Stromal cell of bone marrow (primary cell): ENCODE measurements around the gene PARVA.
"Not testable (repeated sequence)": the region's sequence is repeated elsewhere in the genome, so short reads cannot be mapped to it uniquely, and the experiment has no call there.

Source experiments
- DNase-seq: peaks from one replicate; pipeline ENCODE4 v3.0.0-alpha.2; 2012; ENCODE audit warnings: low read depth

The PARVA gene, protein sequence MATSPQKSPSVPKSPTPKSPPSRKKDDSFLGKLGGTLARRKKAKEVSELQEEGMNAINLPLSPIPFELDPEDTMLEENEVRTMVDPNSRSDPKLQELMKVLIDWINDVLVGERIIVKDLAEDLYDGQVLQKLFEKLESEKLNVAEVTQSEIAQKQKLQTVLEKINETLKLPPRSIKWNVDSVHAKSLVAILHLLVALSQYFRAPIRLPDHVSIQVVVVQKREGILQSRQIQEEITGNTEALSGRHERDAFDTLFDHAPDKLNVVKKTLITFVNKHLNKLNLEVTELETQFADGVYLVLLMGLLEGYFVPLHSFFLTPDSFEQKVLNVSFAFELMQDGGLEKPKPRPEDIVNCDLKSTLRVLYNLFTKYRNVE

DNA sequence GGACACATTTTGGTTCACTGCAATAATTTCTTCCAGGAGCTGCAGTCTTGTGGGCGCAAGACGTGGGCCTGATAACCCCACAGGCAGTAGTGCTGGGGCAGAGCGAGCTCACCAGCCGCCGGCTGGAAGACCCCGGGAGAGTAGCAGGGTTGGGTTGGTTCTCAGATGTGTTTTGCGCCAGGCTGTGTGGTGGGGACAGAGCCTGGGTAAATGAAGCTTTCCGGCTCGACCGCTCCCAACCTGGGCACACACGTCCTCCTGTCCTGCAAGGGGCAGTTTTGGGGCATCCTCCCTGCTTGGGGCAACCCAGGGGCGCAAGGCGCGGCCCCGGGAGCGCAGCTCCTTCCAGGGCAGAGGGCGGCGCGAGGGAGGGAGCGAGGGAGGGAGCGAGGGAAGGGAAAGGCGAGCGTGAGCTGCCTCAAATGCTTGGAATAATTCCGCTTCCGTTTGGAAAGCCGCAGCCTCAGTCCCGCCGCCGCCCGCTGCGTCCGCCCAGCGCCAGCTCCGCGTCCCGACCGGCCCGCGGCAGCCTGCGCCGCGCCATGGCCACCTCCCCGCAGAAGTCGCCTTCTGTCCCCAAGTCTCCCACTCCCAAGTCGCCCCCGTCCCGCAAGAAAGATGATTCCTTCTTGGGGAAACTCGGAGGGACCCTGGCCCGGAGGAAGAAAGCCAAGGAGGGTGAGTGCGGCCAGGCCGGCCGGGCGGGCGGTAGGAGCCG lies at the start of gene PARVA:
TSS of gene PARVA (plus strand) at position 466 of the 718 bp plus-strand sequence. CDS start at position 543, 77 bp downstream.
- peak; percentile 63 for DNase-seq

DNA sequence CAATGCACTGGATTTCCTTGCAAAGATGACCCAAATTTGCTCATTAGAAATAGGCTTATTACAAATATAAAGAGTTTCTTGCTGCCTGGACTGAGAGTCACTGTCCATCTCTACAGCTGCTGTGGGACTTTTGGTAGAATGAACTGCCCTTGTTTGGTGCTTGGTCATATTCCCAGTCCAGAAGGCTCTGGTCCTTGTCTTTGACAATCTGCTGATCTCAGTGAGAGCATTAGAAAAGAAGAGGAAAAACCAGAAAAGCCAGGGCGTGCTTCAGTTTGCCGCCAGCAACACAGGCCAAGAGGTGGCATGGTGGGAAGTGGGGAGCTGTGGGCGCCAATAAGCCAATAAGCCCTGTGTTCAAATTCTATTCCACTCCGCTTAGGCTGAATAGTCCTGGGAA lies 48.2 kb upstream of the PARVA start:
- no peak for DNase-seq

DNA sequence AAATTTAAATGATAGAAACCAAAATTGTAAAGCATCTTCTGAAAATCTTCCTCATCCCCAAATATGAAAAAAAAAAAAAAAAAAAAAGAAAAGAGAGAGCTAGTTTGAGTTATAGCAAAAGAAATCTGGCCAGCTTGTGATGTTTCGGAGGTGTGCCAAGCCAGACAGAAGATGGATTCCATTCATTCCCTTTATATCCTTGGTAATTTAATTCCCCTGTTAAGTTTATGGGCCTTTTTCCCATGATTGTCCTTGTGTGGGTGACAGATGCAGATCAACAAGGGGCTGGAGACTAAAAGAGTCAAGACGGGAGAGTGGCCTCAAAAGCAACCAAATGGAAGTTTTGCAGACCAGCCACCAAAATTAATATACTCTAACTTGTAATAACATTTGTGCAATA lies 47.6 kb upstream of the PARVA start:
- no peak for DNase-seq

DNA sequence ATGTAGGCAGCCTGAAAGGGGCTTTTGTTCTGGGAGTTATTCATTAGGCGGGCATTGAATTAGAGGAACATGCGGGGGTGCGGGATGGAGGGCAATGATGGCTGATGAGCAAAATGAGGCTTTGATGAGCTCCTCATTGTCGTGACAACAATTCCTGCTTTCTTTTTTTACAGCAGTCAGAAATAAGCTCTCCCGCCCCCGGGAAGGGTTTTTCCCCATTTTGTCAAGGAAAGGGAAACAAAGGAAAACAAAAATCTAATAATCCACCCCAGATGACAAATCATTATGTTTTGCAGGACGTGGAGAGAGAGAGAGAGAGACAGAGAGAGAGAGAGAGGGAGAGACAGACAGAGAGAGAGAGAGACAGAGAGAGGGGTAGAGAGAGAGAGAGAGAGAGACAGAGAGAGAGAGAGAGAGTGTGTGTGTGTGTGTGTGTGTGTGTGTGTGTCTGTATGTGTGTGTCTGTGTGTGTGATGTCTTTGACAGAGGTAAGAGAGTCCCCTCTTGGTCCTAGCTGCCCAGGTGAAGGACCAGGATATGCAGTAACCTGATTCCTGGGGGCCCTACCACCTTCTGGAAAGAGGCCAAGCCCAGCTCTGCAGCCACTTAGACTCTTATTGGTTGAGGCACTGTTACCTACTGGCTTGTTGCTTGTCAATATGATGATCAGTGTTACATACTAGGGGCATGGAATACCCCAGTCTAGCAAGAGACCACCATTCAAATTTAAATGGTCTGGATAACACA lies 46.7 kb upstream of the PARVA start:
- no peak for DNase-seq

DNA sequence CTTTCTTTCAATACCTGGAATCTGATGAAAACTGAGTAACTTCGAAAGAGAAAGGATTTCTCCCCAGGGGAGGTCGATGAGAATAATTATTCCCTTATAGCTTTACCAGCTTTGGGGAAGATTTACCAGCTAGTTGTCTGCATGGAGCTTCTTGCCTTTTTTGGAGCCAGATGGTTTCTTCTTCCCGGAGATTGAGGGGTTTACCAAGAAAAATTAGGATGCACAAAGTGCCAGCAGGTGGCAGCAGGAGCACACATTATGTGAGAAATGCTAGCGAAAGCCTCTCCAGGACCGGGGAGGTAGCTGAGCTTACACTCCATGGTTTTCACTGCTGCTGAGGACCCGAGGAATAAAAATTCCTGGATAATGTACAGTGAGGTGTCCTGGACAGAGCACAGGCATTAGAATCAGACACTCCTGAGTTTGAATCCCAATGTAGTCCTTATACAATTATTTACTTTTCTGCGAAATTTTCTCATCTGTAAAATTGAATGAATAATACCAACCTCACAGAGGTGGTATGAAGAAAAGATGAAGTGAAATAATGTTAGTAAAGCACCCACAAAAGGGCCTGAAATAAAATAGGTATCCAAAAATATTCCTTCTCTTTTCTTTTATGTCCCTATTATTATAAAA lies 46.0 kb upstream of the PARVA start:
- DNase-seq: peak; percentile 77

DNA sequence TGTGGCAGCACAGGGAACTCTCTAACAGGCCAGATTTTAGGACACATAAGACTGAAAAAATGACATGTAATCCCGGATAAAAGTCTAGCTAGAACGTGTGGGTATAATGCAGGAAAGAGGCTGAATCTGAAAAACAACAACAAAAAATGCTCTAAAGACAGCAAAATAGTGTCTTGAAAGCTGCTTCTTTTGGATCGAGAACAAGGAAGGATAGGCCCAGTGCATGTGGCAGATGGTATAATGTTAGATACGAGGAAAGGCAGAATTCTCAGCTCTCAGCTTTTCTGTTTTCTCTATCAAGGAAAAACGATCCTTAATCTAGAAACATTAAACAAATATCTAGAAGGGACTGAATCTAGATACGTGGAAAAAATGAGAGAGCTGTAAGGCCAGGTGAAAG lies 33.8 kb upstream of the PARVA start:
- DNase-seq: no peak

DNA sequence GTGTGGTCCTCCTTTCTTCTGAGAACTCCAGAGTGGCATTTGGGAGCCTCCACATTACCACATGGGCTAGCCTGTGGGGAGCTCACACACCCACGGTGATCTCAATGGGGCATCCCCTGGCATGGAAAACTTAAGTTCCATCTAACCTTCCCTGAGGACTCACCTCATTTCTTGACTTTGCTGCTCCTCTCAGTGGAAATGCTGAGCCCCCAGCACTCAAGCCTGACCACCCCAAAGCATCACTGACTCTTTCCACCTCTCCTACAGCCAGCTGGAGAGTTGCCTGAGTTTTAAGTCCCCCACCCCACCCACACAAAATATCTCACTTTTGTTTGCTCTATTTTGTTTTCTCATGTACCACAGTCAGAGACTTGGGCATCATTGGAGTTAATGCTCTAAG lies 23.8 kb upstream of the PARVA start:
- DNase-seq: no peak

DNA sequence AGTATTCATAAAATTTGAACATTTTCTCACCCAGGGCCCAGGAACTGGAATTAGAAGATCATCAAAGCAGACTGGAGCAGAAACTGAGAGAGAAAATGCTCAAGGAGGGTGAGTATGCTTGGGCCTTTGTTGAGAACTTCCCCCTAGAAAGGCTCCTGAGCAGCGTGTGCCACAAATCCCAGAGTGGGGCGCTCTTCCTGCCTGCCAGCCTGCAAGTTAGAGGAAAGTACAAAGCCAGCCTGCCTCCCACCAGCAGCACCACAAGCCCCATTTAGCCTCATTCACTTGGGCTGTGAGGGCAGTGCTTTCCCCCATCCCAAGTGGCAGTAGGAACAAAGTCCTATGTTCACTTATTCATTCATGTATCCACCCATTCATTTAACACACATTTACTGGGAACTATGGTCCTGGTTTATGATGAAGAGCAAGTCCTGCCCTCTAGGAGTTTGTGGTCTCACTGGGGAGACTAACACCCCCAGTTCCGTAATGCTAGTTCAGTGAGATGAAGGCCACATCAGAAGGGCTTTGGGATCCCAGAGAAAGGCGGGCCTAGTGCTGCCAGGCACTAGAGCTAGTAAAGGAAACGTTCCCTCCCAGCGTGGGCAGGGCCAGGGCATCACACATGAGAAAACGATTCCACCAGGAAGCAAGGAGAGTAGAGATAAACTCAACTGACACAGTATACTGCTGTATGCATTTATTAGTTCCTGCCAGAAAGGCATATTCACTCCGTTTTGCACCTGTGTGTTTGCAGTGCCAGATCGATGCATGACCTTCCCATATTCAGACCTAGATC lies 22.4 kb upstream of the PARVA start:
- DNase-seq: no peak

DNA sequence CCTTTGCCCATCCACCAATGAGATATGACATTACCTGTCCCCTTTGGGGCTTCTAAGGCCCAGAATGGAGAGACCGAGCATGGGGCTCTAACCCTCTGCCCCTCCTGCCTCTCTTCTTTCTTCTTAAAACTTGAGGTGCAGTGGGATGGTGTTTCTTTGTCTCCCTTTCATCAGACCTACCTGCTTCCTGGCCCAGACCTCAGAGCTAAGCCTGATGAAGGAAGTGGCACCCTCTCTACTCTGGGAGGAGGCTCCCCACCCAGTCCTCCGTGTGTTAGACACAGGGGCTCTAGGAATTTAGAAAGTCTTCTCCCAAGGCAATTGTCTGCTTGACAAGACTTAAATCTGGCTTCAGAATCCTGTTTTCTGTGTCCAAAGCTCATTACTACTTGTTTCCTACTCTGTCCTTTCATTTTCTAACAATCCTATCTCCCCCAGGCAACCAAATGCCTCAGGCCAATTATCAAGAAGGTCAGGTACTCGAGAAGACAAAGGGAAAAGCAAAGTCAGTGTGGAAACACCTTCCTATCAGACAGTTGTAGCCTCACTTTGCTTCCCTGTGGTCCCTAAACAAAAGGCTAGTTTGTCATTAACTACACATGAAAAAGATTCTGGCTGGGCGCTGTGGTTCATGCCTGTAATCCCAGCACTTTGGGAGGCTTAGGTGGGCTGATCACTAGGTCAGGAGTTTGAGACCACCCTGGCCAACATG lies 20.3 kb upstream of the PARVA start:
- DNase-seq: no peak

DNA sequence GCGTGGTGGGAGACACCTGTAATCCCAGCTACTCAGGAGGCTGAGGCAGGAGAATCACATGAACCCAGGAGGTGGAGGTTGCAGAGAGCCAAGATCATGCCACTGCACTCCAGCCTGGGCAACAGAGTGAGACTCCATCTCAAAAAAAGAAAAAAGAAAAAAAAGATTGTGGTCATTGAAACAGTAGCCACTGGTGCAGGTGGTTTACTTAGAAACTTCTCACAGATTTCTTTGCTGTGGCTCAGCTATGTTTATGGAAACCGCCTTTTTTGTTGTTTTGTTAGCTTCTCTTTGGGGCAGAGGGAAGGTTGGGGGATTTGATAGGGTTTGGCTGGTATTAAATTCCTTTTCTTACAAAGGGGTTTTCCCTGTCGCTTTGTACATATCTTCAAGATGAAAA lies 19.7 kb upstream of the PARVA start:
- DNase-seq: not testable (repeated sequence)

DNA sequence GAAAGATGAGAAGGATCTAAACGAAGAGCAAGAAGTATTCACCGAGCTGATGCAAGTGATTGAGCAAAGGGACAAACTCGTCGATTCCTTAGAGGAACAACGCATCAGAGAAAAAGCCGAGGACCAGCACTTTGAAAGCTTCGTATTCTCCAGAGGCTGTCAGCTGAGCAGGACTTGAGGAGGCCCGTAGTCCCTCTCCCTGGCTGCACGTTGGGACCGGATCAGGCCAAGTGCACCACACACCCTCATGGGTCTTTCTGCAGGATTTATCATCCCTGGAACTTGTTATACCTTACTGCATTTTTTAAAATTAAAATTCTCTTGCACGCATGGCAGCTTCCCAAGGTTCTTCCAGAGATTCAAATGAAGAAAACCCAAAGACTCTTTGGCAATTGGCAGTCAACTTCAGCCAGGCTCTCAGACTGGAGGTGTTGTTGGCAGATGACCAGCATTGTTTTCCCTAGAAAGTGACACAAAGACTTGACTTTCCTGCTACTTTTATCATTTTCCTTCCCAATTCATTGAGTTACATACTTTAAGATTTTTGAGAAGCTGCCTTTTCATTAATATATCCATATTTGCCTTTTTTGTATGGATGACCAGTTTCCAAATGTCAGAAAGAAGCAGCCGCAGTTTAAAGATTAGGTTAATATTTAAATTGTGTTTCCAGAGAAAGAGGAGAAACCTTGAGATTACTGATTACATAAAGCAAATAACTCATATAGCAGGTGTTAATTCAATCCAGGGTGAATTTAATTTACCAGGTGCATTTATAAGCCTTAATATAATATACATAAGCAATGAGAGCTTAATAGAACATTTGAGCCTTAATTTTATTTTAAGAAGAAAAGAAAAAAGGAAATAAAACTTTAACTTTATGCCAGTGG lies 18.8 kb upstream of the PARVA start:
- DNase-seq: no peak

DNA sequence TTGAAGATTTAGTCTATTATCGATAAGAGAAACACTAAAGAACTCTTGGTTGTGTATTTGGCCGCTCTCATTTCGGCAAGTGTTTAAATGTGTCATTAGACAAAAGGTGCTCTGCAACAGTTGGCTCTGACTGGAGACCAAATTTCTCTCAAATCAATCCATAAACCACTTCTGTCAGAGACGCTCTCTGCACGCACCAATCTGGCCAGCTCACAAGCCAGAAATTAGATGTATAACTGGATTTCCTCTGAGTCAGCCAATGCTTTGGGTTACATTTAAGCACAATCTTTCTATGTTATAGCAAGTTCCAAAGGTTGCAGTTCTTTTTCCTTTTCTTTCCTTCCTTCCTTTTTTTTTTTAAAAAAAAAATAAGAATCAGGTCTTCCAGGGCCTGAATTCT lies 17.6 kb upstream of the PARVA start:
- no peak for DNase-seq

DNA sequence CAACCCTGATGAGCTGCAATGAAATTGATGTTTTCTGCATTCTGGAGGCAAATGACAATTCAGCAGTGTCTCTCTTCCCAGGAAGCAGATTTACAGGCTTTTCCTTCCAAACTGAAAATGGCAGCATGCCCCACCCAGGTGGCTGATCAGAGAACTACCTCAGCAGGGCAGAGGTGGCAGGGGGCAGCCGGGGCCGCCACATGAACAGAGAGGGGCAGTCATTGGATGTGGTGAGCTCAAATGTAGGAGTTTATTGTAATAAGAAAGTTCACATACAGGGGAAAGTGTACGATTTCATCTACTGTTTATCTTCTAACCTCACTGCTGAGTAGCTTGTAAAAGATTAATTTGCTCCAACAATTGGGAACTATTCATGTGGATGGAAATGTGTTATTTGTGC lies 15.7 kb upstream of the PARVA start:
- DNase-seq: no peak

DNA sequence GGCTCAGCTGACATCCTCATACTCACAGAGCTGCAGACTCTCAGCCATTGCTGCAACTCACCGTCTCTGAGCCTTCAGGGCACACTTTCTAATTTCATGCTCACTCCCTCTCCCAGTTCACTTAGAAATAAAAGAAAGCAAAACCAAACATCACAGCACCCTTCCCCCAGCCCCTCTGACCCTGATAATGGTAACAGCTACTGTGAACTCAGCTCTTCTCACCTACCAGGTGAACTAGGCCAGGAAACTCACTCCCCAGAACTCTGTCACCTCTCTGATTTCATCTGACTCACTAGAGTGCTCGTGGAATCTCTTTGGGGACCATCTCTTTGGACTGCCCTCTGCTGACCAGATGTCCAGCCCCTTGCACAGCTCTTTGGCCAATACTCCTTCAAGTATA lies 14.5 kb upstream of the PARVA start:
- DNase-seq: no peak

DNA sequence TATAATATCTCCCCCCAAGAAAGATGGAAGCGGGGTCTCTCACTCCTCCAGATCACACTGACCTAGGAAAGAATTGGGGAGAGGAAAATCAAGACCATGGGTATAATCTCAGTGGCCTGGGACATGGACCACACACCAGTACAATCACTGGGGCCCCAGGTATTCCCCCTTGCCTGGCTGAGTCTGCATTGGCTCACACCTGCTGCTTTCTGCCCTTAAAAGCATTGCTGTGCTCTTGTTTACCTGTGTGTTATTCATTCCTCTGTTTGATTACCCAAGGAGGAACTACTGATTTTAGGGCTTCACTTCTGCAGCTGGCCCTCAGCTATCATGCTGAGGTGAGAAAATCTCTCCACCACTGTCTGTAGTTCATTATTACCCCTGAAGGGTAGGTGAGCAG lies 14.0 kb upstream of the PARVA start:
- DNase-seq: no peak

DNA sequence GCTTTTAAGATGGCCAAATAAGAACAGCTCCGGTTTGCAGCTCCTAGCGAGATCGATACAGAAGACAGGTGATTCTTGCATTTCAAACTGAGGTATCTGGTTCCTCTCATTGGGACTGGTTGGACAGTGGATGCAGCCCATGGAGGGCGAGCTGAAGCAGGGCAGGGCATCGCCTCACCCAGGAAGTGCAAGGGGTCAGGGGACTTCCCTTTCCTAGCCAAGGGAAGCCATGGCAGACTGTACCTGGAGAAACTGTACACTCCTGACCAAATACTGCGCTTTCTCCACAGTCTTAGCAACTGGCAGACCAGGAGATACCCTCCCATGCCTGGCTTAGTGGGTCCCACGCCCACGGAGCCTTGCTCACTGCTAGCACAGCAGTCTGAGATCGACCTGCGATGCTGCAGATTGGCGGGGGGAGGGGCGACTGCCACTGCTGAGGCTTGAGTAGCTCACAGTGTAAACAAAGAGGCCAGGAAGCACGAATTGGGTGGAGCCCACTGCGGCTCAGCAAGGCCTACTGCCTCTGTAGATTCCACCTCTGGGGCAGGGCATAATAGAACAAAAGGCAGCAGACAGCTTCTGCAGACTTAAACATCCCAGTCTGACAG lies 11.3 kb upstream of the PARVA start:
- not testable (repeated sequence) for DNase-seq

DNA sequence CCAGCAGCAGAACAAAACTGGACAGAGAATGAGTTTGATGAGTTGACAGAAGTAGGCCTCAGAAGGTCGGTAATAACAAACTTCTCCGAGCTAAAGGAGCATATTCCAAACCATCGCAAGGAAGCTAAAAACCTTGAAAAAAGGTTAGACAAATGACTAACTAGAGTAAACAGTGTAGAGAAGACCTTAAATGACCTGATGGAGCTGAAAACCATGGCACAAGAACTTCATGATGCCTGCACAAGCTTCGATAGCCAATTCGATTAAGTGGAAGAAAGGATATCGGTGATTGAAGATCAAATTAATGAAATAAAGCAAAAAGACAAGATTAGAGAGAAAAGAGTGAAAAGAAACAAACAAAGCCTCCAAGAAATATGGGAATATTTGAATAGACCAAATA lies 10.3 kb upstream of the PARVA start:
- DNase-seq: not testable (repeated sequence)

DNA sequence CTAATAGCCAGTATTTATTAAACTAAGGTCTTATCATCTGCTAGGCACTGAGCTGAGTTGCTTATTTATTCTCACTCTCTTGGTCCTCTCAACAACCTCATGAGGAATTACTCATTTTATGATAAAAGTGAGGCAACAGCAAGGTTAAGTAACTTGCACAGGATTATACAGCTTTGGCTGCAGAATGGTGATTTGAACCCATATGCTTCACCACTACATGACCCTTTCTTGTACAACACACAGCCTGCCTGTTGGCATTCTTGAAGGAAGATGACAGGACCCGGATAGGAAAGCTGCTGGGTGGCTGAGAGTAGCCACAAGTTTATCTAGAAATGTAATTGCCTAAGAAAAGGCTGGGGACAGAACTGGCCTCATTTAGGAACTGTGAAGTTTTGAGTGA lies 5.3 kb upstream of the PARVA start:
- DNase-seq: no peak

DNA sequence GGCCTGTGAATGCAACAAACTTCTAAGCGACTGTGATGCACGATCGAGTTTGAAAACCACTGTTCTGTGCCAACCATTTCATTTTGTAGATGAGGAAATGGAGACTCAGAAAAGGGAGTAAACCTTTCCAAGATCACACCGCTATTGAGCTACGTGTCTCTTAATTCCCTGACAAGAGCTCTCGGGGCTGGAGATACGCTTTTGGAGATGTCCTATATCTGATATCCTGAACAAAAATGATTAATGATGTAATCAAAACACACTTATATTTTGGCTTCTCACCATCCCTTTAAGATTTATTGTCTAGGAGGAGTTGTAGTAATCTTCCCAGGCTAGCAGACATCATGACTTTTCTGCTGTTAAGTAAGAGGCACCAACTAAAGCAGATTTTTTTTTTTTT lies 1.7 kb upstream of the PARVA start:
- no peak for DNase-seq
